Measurements from ENCODE around the gene AP2A1.

GRCh38 chr19:49823472-49823871 lies 56.7 kb downstream of the AP2A1 start:
- TF ChIP-seq CTCF (IDR thresholded peaks at IDR 0.05), result no peak
- no peak for TF ChIP-seq POLR2AphosphoS5 (IDR thresholded peaks at IDR 0.05; ENCODE audit: low read depth, low read length)
- TF ChIP-seq REST (IDR thresholded peaks at IDR 0.05; ENCODE audit: insufficient read depth in 1 of 2, low read depth in 2 of 2, low read length in 1 of 2), result no peak
- no peak for TF ChIP-seq TCF7L2 (IDR thresholded peaks at IDR 0.05; ENCODE audit: low read depth, low read length)
- TF ChIP-seq SIN3A (IDR thresholded peaks at IDR 0.05; ENCODE audit: borderline replicate concordance, insufficient read depth, low read depth, low read length), result no peak

Data from Panc1 (cell line).